ENCODE measurements around the gene CITED1. TPM values are rescaled to one million over a fixed set of nuclear protein-coding genes. Genes with fewer than 3 reads are reported as not detected.

Gene CITED1
- total and polyA plus RNA-seq, 2 of the 13 experiments (the other 11 are each of a cell fraction or from before 2014, with no cell fraction given): 0.09 TPM; not detected in 1

DNA sequence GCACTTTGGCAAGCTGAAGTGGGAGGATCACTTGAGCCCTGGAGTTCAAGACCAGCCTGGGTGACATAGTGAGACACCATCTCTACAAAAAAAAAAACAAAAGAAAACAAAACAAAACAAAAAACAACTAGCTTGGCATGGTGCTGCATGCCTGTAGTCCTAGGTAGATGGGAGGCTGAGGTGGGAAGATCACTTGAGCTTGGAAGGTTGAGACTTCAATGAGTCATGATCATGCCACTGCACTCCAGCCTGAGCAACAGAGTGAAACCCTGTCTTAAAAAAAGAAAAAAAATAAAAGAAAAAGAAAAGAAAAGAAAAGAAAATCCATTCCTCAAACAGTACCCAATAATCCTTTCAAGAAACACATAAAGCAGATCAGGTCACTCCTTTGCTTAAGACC, 52.0 kb downstream of the CITED1 start:
- no peak for TF ChIP-seq KDM1A (CRISPR knock-in tag; IDR thresholded peaks at IDR 0.05)
- TF ChIP-seq NCOR1 (IDR thresholded peaks at IDR 0.05; ENCODE audit: borderline replicate concordance, low read length): no peak
- no peak for TF ChIP-seq ZNF329 (CRISPR knock-in tag; IDR thresholded peaks at IDR 0.05; ENCODE audit: low read depth)
- TF ChIP-seq ZZZ3 (CRISPR knock-in tag; IDR thresholded peaks at IDR 0.05; ENCODE audit: borderline replicate concordance): no peak
- TF ChIP-seq ZNF850 (CRISPR knock-in tag; conservative IDR thresholded peaks at IDR 0.05): no peak
- TF ChIP-seq ASH2L (IDR thresholded peaks at IDR 0.05; ENCODE audit: insufficient read length, low read depth, low read length): no peak
- TF ChIP-seq HDAC2 (CRISPR knock-in tag; IDR thresholded peaks at IDR 0.05): no peak
- TF ChIP-seq ZNF75D (CRISPR knock-in tag; IDR thresholded peaks at IDR 0.05; ENCODE audit: borderline replicate concordance): no peak
- no peak for TF ChIP-seq ZSCAN21 (CRISPR knock-in tag; IDR thresholded peaks at IDR 0.05; ENCODE audit: borderline replicate concordance)
- TF ChIP-seq ZBTB1 (CRISPR knock-in tag; IDR thresholded peaks at IDR 0.05; ENCODE audit: borderline replicate concordance): no peak
- no peak for TF ChIP-seq TEF (CRISPR knock-in tag; IDR thresholded peaks at IDR 0.05)
- TF ChIP-seq, protein P1, sequence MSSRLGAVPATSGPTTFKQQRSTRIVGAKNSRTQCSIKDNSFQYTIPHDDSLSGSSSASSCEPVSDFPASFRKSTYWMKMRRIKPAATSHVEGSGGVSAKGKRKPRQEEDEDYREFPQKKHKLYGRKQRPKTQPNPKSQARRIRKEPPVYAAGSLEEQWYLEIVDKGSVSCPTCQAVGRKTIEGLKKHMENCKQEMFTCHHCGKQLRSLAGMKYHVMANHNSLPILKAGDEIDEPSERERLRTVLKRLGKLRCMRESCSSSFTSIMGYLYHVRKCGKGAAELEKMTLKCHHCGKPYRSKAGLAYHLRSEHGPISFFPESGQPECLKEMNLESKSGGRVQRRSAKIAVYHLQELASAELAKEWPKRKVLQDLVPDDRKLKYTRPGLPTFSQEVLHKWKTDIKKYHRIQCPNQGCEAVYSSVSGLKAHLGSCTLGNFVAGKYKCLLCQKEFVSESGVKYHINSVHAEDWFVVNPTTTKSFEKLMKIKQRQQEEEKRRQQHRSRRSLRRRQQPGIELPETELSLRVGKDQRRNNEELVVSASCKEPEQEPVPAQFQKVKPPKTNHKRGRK (CRISPR knock-in tag; IDR thresholded peaks at IDR 0.05): no peak
- no peak for TF ChIP-seq BCLAF1 (IDR thresholded peaks at IDR 0.05)
- TF ChIP-seq SAP130 (CRISPR knock-in tag; IDR thresholded peaks at IDR 0.05; ENCODE audit: low read depth): no peak
- no peak for TF ChIP-seq XRCC5 (optimal IDR thresholded peaks at IDR 0.05; ENCODE audit: low read length)
- TF ChIP-seq ZNF451 (CRISPR knock-in tag; IDR thresholded peaks at IDR 0.05): no peak
- TF ChIP-seq, protein P2, sequence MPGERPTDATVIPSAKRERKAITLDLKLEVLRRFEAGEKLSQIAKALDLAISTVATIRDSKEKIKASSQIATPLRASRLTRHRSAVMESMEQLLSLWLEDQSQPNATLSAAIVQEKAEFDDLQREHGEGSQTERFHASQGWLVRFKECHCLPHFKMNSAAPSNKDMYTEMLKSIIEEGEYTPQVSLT (CRISPR knock-in tag; IDR thresholded peaks at IDR 0.05; ENCODE audit: borderline replicate concordance, low read depth): no peak
- TF ChIP-seq, protein P3, sequence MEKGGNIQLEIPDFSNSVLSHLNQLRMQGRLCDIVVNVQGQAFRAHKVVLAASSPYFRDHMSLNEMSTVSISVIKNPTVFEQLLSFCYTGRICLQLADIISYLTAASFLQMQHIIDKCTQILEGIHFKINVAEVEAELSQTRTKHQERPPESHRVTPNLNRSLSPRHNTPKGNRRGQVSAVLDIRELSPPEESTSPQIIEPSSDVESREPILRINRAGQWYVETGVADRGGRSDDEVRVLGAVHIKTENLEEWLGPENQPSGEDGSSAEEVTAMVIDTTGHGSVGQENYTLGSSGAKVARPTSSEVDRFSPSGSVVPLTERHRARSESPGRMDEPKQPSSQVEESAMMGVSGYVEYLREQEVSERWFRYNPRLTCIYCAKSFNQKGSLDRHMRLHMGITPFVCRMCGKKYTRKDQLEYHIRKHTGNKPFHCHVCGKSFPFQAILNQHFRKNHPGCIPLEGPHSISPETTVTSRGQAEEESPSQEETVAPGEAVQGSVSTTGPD (CRISPR knock-in tag; IDR thresholded peaks at IDR 0.05): no peak
- no peak for TF ChIP-seq ZNF605 (CRISPR knock-in tag; IDR thresholded peaks at IDR 0.05)
- no peak for TF ChIP-seq ZBTB38 (CRISPR knock-in tag; IDR thresholded peaks at IDR 0.05)
- FAIRE-seq (no peak), DNase-seq (ENCODE audit: low spot score) (no peak), ATAC-seq (no peak)
- H3K9me3 ChIP-seq (ENCODE audit: low read length): no peaks in the 10 kb centered on the region
- H3K79me2 ChIP-seq (ENCODE audit: insufficient read depth, low read length): no peaks in the 10 kb centered on the region
- H3K9ac ChIP-seq (ENCODE audit: insufficient read depth, low read depth, low read length): no peak overlapping the region
- H4K20me1 ChIP-seq (ENCODE audit: insufficient read depth, low read length): no peaks in the 10 kb centered on the region
- no peak overlapping the region for H2AFZ ChIP-seq (ENCODE audit: low read length)
- H3K4me3 ChIP-seq (replicated peaks in 1 of 3; ENCODE audit: insufficient read depth in 1 of 3, low read depth in 2 of 3, low read length in 3 of 3): no peak overlapping the region
- intact Hi-C loops (cut with micrococcal nuclease; ENCODE audit: unreplicated experiment) (no loop called here), in situ Hi-C loops (cut with HindIII; ENCODE audit: extremely low pct_ligation_motif_present, low pct_unique_long_range_greater_than_20kb) (no loop called here)
- H3K27ac ChIP-seq (ENCODE audit: extremely low read length, insufficient read depth, low read length): no peak overlapping the region
- ChIA-PET CTCF (ENCODE audit: low intra/inter-chr PET ratio, low total read pairs) (no interaction called here), POLR2A (interaction anchor here (1.2 kb wide), 1 partner anchor 23 kb away, joined by 5 read pairs; the partner anchor contains the start of gene RPS4X)
- peaks cover 17% of the 10 kb centered on the region for H3K4me1 ChIP-seq (ENCODE audit: insufficient read depth, low read length)
- BruUV-seq (replicated peaks): no TSS peak
- no peaks in the 10 kb centered on the region for H3K36me3 ChIP-seq (replicated peaks in 1 of 2; ENCODE audit: control insufficient read depth in 1 of 2, insufficient read depth in 2 of 2, low read length in 2 of 2)
- no peak overlapping the region for H3K4me2 ChIP-seq (ENCODE audit: low read depth, low read length)
- H3K27me3 ChIP-seq (ENCODE audit: control insufficient read depth in 1 of 2, insufficient read depth in 2 of 2, low read length in 2 of 2): no peaks in the 10 kb centered on the region
